Neutrophil (primary cell): ENCODE data around the gene OR4C13.
"Not testable (repeated sequence)": the region's sequence is repeated elsewhere in the genome, so short reads cannot be mapped to it uniquely, and the experiment has no call there.

ENCODE experiments used
- H3K27ac ChIP-seq: fragments of 200-600 bp; sonication (generic); 2 replicates; pipeline ENCODE4 v1.5.1; 2016; ENCODE audit warnings: mild to moderate bottlenecking, moderate library complexity
- H3K27me3 ChIP-seq: fragments of 200-600 bp; sonication (generic); 2 replicates; pipeline ENCODE4 v1.6.0; 2016; ENCODE audit warnings: mild to moderate bottlenecking
- H3K36me3 ChIP-seq: fragments of 200-600 bp; sonication (generic); 2 replicates; pipeline ENCODE4 v1.5.1; 2017
- H3K4me1 ChIP-seq, 2 experiments: fragments of 200-600 bp in 1 of 2; sonication (generic) in 1 of 2; 1 replicate in 1 of 2; 2 replicates in 1 of 2; pipeline versions ENCODE4 v1.5.1 to v1.6.1; 2013 to 2016; ENCODE audit warnings: low read depth in 1 of 2, low read length in 1 of 2, mild to moderate bottlenecking in 1 of 2, moderate library complexity in 1 of 2; ENCODE audit not compliant: control insufficient read depth in 1 of 2, insufficient read depth in 1 of 2
- H3K4me3 ChIP-seq, 2 experiments: fragments of 200-600 bp in 1 of 2; sonication (generic) in 1 of 2; 1 replicate in 1 of 2; 2 replicates in 1 of 2; pipeline ENCODE4 v1.5.1; 2013 to 2016; ENCODE audit warnings: low read depth in 1 of 2, low read length in 1 of 2, mild to moderate bottlenecking in 1 of 2, moderate library complexity in 1 of 2
- H3K9me3 ChIP-seq: fragments of 200-600 bp; sonication (generic); 2 replicates; pipeline ENCODE4 v1.5.1; 2016
- CTCF ChIP-seq: fragments of 200-600 bp; sonication (generic); IDR thresholded peaks from 2 replicates; pipeline ENCODE4 v1.5.1; 2016; ENCODE audit warnings: antibody characterized with exemption

OR4C13 gene

GRCh38 chr11:49952091-49952490 is at the start of gene OR4C13:
OR4C13 (plus strand) TSS chr11:49952391; CDS start chr11:49952423, 32 bp downstream.
- H3K36me3 ChIP-seq: no peaks in the 10 kb centered on the region
- no peak within 1 kb of the TSS for H3K27ac ChIP-seq
- no peak for TF ChIP-seq CTCF
- no peak within 1 kb of the TSS for H3K4me3 ChIP-seq
- H3K27me3 ChIP-seq: no peaks in the 10 kb centered on the region
- H3K4me1 ChIP-seq: no peaks in the 10 kb centered on the region
- no peaks in the 10 kb centered on the region for H3K9me3 ChIP-seq

- H3K27me3 ChIP-seq, H3K4me3 ChIP-seq, H3K36me3 ChIP-seq, H3K27ac ChIP-seq, H3K9me3 ChIP-seq, H3K4me1 ChIP-seq: not testable (repeated sequence)
These were observed 40.7 kb upstream of the OR4C13 start for GRCh38 chr11:49911516-49911915.

DNA sequence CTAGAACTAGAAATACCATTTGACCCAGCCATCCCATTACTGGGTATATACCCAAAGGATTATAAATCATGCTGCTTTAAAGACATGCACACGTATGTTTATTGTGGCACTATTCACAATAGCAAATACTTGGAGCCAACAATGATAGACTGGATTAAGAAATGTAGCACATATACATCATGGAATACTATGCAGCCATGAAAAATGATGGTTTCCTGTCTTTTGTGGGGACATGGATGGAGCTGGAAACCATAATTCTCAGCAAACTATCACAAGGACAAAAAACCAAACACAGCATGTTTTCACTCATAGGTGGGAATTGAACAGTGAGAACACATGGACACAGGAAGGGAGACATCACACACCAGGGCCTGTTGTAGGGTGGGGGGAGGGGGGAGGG is 3.5 kb upstream of the OR4C13 start:
- not testable (repeated sequence) for H3K27me3 ChIP-seq, H3K4me1 ChIP-seq, H3K36me3 ChIP-seq, H3K9me3 ChIP-seq, H3K4me3 ChIP-seq, H3K27ac ChIP-seq

DNA sequence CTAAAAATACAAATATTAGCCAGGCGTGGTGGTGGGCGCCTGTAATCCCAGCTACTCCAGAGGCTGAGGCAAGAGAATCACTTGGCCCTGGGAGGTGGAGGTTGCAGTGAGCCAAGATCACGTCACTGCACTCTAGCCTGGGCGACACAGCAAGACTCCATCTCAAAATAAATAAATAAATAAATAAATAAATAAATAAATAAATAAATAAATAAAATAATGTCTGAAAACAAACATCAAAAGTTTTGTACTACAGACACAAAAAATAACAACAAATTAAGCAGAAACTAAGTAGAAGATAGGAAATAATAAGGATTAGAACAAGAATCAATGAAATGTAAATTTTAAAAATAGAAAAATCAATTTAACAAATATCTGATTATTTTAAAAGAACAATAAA is 21.2 kb downstream of the OR4C13 start:
- H3K9me3 ChIP-seq: not testable (repeated sequence)

DNA sequence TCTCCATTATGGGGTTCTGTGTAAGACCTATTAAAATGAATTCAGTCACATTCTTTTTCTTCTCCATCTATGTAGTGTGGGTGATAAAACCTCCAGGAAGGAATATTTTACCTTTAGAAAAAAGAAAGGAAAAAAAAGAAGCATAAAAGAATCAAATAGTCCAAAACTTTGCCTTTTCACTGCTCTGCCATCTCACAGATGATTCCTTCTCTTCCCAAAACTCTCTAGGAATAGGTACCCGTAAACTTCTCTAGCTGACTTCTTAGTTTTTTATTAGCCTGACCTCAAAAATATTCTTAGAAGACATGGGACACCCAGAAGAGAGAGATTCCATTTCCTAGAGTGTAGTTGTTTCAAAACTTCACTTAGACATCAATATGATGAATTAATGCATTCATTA is 30.2 kb downstream of the OR4C13 start, which contains the start of gene OR4C12:
TSS of gene OR4C12 (minus strand) at position 101 of the 400 bp plus-strand sequence. CDS start at position 67, 34 bp downstream.
- not testable (repeated sequence) for H3K36me3 ChIP-seq, H3K27ac ChIP-seq, H3K4me3 ChIP-seq, H3K27me3 ChIP-seq, H3K9me3 ChIP-seq, H3K4me1 ChIP-seq

More for the DNA sequence above, 21.2 kb downstream of the OR4C13 start:
- H3K4me1 ChIP-seq, H3K27ac ChIP-seq, H3K27me3 ChIP-seq, H3K4me3 ChIP-seq, H3K36me3 ChIP-seq: not testable (repeated sequence)

DNA sequence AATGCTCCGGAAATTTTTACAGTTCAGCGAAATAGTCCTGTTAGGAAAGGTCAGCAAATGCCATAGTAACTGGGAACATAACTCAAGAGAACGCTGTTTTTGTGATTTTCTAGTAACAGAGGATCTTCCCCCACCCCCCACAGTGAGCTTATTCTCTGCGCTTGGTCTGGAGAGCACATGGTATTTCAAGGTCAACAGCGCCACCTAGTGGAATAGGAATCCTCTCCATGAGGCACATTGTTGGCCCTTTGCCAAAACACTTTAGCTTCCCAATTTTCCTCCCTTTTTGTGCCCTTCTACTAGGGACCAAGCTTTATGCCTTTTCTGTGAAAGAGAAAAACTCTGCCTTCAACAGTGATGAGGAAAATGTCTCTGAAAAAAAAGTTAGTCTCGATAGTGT is 43.4 kb downstream of the OR4C13 start:
- TF ChIP-seq CTCF: no peak
- Histone ChIP-seq H3K36me3 (no peaks in the 10 kb centered on the region), H3K4me1 (no peaks in the 10 kb centered on the region), H3K9me3 (no peaks in the 10 kb centered on the region), H3K27me3 (no peaks in the 10 kb centered on the region), H3K4me3 (no peak overlapping the region), H3K27ac (no peak overlapping the region)
